HEK293 (cell line): ENCODE data around the gene OR5AU1.
A peak's percentile ranks its signal among the peaks of the same experiment; 100 is the strongest.

Source experiments
- CTCF ChIA-PET: fragments of 350-600 bp; formaldehyde crosslinking; extraction: SDS; loops from one replicate; lab custom pipeline; 2021; ENCODE audit warnings: antibody characterized with exemption; lab: Yijun Ruan, JAX
- POLR2A ChIA-PET: fragments of 300-600 bp; formaldehyde crosslinking; extraction: SDS; loops from one replicate; lab custom pipeline; 2020; ENCODE audit warnings: antibody characterized with exemption, inconsistent platforms; lab: Yijun Ruan, JAX
- H3K27ac ChIP-seq: fragments of 200-500 bp; sonication (Bioruptor generic); 2 replicates; pipeline ENCODE4 v1.5.1; 2014; ENCODE audit warnings: low read depth, low read length, control low read depth, inconsistent platforms; ENCODE audit errors: extremely low read depth
- H3K36me3 ChIP-seq, 2 experiments: fragments of 200-500 bp in 1 of 2; sonication (Bioruptor generic) in 1 of 2; 1 replicate in 1 of 2; 2 replicates in 1 of 2; pipeline ENCODE4 v1.5.1; 2014 to 2017; ENCODE audit warnings: inconsistent platforms in 2 of 2, low read length in 2 of 2; ENCODE audit not compliant: control insufficient read depth in 2 of 2, insufficient read depth in 1 of 2
- H3K4me1 ChIP-seq: fragments of 200-500 bp; sonication (Bioruptor generic); 2 replicates; pipeline ENCODE4 v1.5.1; 2014; ENCODE audit warnings: mild to moderate bottlenecking, low read length, inconsistent platforms; ENCODE audit not compliant: control insufficient read depth, insufficient read depth
- H3K4me3 ChIP-seq: 2 replicates; pipeline ENCODE4 v1.5.1; 2011; ENCODE audit warnings: low read depth, mild to moderate bottlenecking, control low read depth, low read length, moderate library complexity
- H3K9me3 ChIP-seq: fragments of 200-500 bp; sonication (Bioruptor generic); 2 replicates; pipeline ENCODE4 v1.5.1; 2014; ENCODE audit warnings: low read depth, low read length, inconsistent platforms; ENCODE audit not compliant: control insufficient read depth, insufficient read depth
- CTCF ChIP-seq: fragments of 450-650 bp; formaldehyde crosslinking; IDR thresholded peaks from 2 replicates; pipeline ENCODE4 v1.5.1; 2016; ENCODE audit warnings: missing biosample characterization, missing genetic modification characterization
- KLF16 ChIP-seq: fragments of 450-650 bp; formaldehyde crosslinking; IDR thresholded peaks from 2 replicates; pipeline ENCODE4 v1.5.1; 2017; ENCODE audit warnings: missing biosample characterization, missing genetic modification characterization
- ZBTB8A ChIP-seq: fragments of 450-650 bp; formaldehyde crosslinking; IDR thresholded peaks from 2 replicates; pipeline ENCODE4 v1.5.1; 2016; ENCODE audit warnings: missing biosample characterization, missing genetic modification characterization
- ZEB2 ChIP-seq: fragments of 450-650 bp; formaldehyde crosslinking; IDR thresholded peaks from 2 replicates; pipeline ENCODE4 v1.5.1; 2016; ENCODE audit warnings: missing biosample characterization, missing genetic modification characterization
- ZNF146 ChIP-seq: fragments of 450-650 bp; formaldehyde crosslinking; IDR thresholded peaks from 2 replicates; pipeline ENCODE4 v1.5.1; 2016; ENCODE audit warnings: missing biosample characterization, missing genetic modification characterization
- ZNF16 ChIP-seq: fragments of 450-650 bp; formaldehyde crosslinking; IDR thresholded peaks from 2 replicates; pipeline ENCODE4 v1.5.1; 2016; ENCODE audit warnings: low read depth, missing biosample characterization, missing genetic modification characterization
- ZNF184 ChIP-seq: fragments of 450-650 bp; IDR thresholded peaks from 2 replicates; pipeline ENCODE4 v1.5.1; 2018; ENCODE audit warnings: missing biosample characterization, mild to moderate bottlenecking, missing genetic modification characterization
- ZNF214 ChIP-seq: fragments of 450-650 bp; formaldehyde crosslinking; IDR thresholded peaks from 2 replicates; pipeline ENCODE4 v1.5.1; 2017; ENCODE audit warnings: missing biosample characterization, mild to moderate bottlenecking, missing genetic modification characterization, borderline replicate concordance
- ZNF248 ChIP-seq: fragments of 450-650 bp; formaldehyde crosslinking; IDR thresholded peaks from 2 replicates; pipeline ENCODE4 v1.5.1; 2017; ENCODE audit warnings: missing biosample characterization, missing genetic modification characterization
- ZNF292 ChIP-seq: fragments of 450-650 bp; formaldehyde crosslinking; IDR thresholded peaks from 2 replicates; pipeline ENCODE4 v1.5.1; 2016; ENCODE audit warnings: low read depth, missing biosample characterization, missing genetic modification characterization, borderline replicate concordance
- ZNF366 ChIP-seq: fragments of 450-650 bp; formaldehyde crosslinking; conservative IDR thresholded peaks from 2 replicates; pipeline ENCODE4 v1.5.1; 2016; ENCODE audit warnings: missing biosample characterization, missing genetic modification characterization
- ZNF529 ChIP-seq: fragments of 450-650 bp; formaldehyde crosslinking; IDR thresholded peaks from 2 replicates; pipeline ENCODE4 v1.5.1; 2017; ENCODE audit warnings: missing genetic modification characterization, missing biosample characterization; ENCODE audit not compliant: insufficient replicate concordance
- ZNF621 ChIP-seq: fragments of 450-650 bp; formaldehyde crosslinking; IDR thresholded peaks from 2 replicates; pipeline ENCODE4 v1.5.1; 2017; ENCODE audit warnings: missing biosample characterization, missing genetic modification characterization
- ZNF624 ChIP-seq: fragments of 450-650 bp; formaldehyde crosslinking; IDR thresholded peaks from 2 replicates; pipeline ENCODE4 v1.5.1; 2017; ENCODE audit warnings: missing biosample characterization, missing genetic modification characterization
- ZNF664 ChIP-seq: fragments of 450-650 bp; formaldehyde crosslinking; IDR thresholded peaks from 2 replicates; pipeline ENCODE4 v1.5.1; 2016; ENCODE audit warnings: missing biosample characterization, missing genetic modification characterization

Gene OR5AU1

GRCh38 chr14:21200752-21201461 lies 45.0 kb upstream of the OR5AU1 start (continued):
- TF ChIP-seq CTCF (tag by site-specific recombination), result no peak
- no peak for TF ChIP-seq KLF16 (tag by site-specific recombination)
- no peak for TF ChIP-seq ZNF146
- no peak for TF ChIP-seq ZNF621 (tag by site-specific recombination)
- TF ChIP-seq ZNF214 (tag by site-specific recombination), result no peak
- TF ChIP-seq ZNF292 (tag by site-specific recombination), result no peak
- no peak for TF ChIP-seq ZNF16 (tag by site-specific recombination)

- no peaks in the 10 kb centered on the region for H3K4me1 ChIP-seq
- no peak overlapping the region for H3K27ac ChIP-seq
- H3K9me3 ChIP-seq, result no peaks in the 10 kb centered on the region
- H3K4me3 ChIP-seq, result no peak overlapping the region
- peaks cover 5 to 28% of the 10 kb centered on the region in 2 experiments for H3K36me3 ChIP-seq
- ChIA-PET POLR2A (no interaction called here), CTCF (no interaction called here)
- TF ChIP-seq ZNF529 (tag by site-specific recombination) (peak; percentile 94), ZNF624 (tag by site-specific recombination) (no peak)
Observed at GRCh38 chr14:21199611-21200560, 44.0 kb upstream of the OR5AU1 start.

- TF ChIP-seq ZNF664 (tag by site-specific recombination) (no peak), ZNF248 (tag by site-specific recombination) (peak; percentile 93)
- Histone ChIP-seq H3K4me1 (no peaks in the 10 kb centered on the region), H3K27ac (no peak overlapping the region), H3K36me3 (peaks cover 0 to 5% of the 10 kb centered on the region in 2 experiments; a peak in 1 of 3 replicates), H3K4me3 (no peak overlapping the region), H3K9me3 (no peaks in the 10 kb centered on the region)
- CTCF ChIA-PET, result no interaction called here
- POLR2A ChIA-PET, result interaction anchor here (0.6 kb wide), 1 partner anchor 318 kb away, joined by 3 read pairs; no protein-coding TSS in a partner anchor
Observed at GRCh38 chr14:21197418-21198205, 41.7 kb upstream of the OR5AU1 start.

- ChIA-PET CTCF (interaction anchor here (0.8 kb wide), 1 partner anchor 364 kb away, joined by 3 read pairs; no protein-coding TSS in a partner anchor), POLR2A (interaction anchor here (0.6 kb wide), 1 partner anchor 262 kb away, joined by 4 read pairs; the partner anchor contains the start of gene CHD8)
- no peaks in the 10 kb centered on the region for H3K36me3 ChIP-seq
- no peaks in the 10 kb centered on the region; the same call in 1 of the 2 replicates for H3K4me1 ChIP-seq
- no peaks in the 10 kb centered on the region for H3K9me3 ChIP-seq
- H3K4me3 ChIP-seq, result no peak overlapping the region
- TF ChIP-seq ZNF184 (tag by site-specific recombination) (no peak), ZNF366 (tag by site-specific recombination) (peak; percentile 92), ZEB2 (tag by site-specific recombination) (no peak), ZBTB8A (no peak)
- TF ChIP-seq, all 188 proteins: peak for 1
- H3K27ac ChIP-seq, result no peak overlapping the region
Observed at GRCh38 chr14:21194597-21194996, 38.7 kb upstream of the OR5AU1 start.
